Sigmoid colon (tissue), 3 donors: ENCODE measurements around the gene CD8A.

Source experiments
- CTCF ChIP-seq, 4 experiments: fragments of 450-650 bp in 3 of 4; fragments of 200-600 bp in 1 of 4; IDR thresholded peaks; one replicate each; pipeline ENCODE4 v1.5.1; 2016 to 2019; ENCODE audit warnings: antibody characterized with exemption in 4 of 4, mild to moderate bottlenecking in 3 of 4, moderate library complexity in 2 of 4
- POLR2A ChIP-seq, 2 donors: fragments of 450-650 bp; IDR thresholded peaks; one replicate each; pipeline ENCODE4 v1.6.1; 2016; ENCODE audit warnings: antibody characterized with exemption in 2 of 2, mild to moderate bottlenecking in 2 of 2, moderate library complexity in 2 of 2

GRCh38 chr2:86788165-86788564 lies 2.5 kb downstream of the CD8A start:
- TF ChIP-seq POLR2A (IDR thresholded peaks at IDR 0.05), result no peak
- no peak for TF ChIP-seq CTCF (IDR thresholded peaks at IDR 0.05)
